HS-27A (cell line): Measurements from ENCODE around the gene SPATS2L.

Source experiments
- DNase-seq: peaks from one replicate; pipeline ENCODE4 v3.0.0-alpha.2; 2012; ENCODE audit warnings: low read depth, missing footprints

The SPATS2L gene

GRCh38 chr2:200415455-200415854, 109.0 kb downstream of the SPATS2L start:
- no peak for DNase-seq

GRCh38 chr2:200416878-200417277, 110.4 kb downstream of the SPATS2L start:
- no peak for DNase-seq

- DNase-seq: no peak
Observed at GRCh38 chr2:200417366-200417765, 110.9 kb downstream of the SPATS2L start.

GRCh38 chr2:200418399-200418798, 111.9 kb downstream of the SPATS2L start:
- no peak for DNase-seq

GRCh38 chr2:200419325-200419724, 112.8 kb downstream of the SPATS2L start:
- DNase-seq: no peak

- no peak for DNase-seq
Observed at GRCh38 chr2:200421270-200421669, 114.8 kb downstream of the SPATS2L start.

- DNase-seq: no peak
Observed at GRCh38 chr2:200422071-200422470, 115.6 kb downstream of the SPATS2L start.

- DNase-seq: no peak
Observed at GRCh38 chr2:200422532-200423261, 116.2 kb downstream of the SPATS2L start.

- no peak for DNase-seq
Observed at GRCh38 chr2:200423541-200423940, 117.0 kb downstream of the SPATS2L start.

GRCh38 chr2:200425026-200425821, 118.7 kb downstream of the SPATS2L start:
- DNase-seq: no peak

- no peak for DNase-seq
Observed at GRCh38 chr2:200426754-200427153, 120.3 kb downstream of the SPATS2L start.

- no peak for DNase-seq
Observed at GRCh38 chr2:200428961-200429665, 122.6 kb downstream of the SPATS2L start.

GRCh38 chr2:200430017-200430416, 123.5 kb downstream of the SPATS2L start:
- DNase-seq: no peak

- no peak for DNase-seq
Observed at GRCh38 chr2:200431996-200432705, 125.7 kb downstream of the SPATS2L start.

GRCh38 chr2:200435379-200435778, 128.9 kb downstream of the SPATS2L start:
- DNase-seq: no peak

- no peak for DNase-seq
Observed at GRCh38 chr2:200438251-200438650, 131.8 kb downstream of the SPATS2L start.

- DNase-seq: no peak
Observed at GRCh38 chr2:200438846-200439245, 132.4 kb downstream of the SPATS2L start.

- no peak for DNase-seq
Observed at GRCh38 chr2:200439981-200440380, 133.5 kb downstream of the SPATS2L start.

GRCh38 chr2:200442471-200442870, 136.0 kb downstream of the SPATS2L start:
- no peak for DNase-seq

GRCh38 chr2:200443376-200443775, 136.9 kb downstream of the SPATS2L start:
- no peak for DNase-seq

- DNase-seq: no peak
Observed at GRCh38 chr2:200443916-200444315, 137.4 kb downstream of the SPATS2L start.

GRCh38 chr2:200444530-200444929, 138.0 kb downstream of the SPATS2L start:
- DNase-seq: no peak
